Fibroblast of lung (primary cell): ENCODE measurements around the gene STARD13. TPM values are rescaled to one million over a fixed set of nuclear protein-coding genes. Genes with fewer than 3 reads are reported as not detected.

Experiments
- DNase-seq, 2 donors: peaks; one replicate each; pipeline versions ENCODE4 v3.0.0 to v3.0.0-alpha.2; 2010; ENCODE audit warnings: low read depth in 2 of 2
- H2AFZ ChIP-seq: 2 replicates; pipeline ENCODE4 v1.5.1; 2012; ENCODE audit warnings: low read length, control low read depth, inconsistent platforms
- H3K27ac ChIP-seq: 2 replicates; pipeline ENCODE4 v1.5.1; 2011; ENCODE audit warnings: low read length, control low read depth; ENCODE audit not compliant: insufficient read depth
- H3K27me3 ChIP-seq: 2 replicates; pipeline ENCODE4 v1.5.1; 2011; ENCODE audit warnings: mild to moderate bottlenecking, low read length; ENCODE audit not compliant: control insufficient read depth, insufficient read depth
- H3K36me3 ChIP-seq: 2 replicates; pipeline ENCODE4 v1.5.1; 2011; ENCODE audit warnings: low read length; ENCODE audit not compliant: control insufficient read depth, insufficient read depth
- H3K4me1 ChIP-seq: 2 replicates; pipeline ENCODE4 v1.5.1; 2011; ENCODE audit warnings: low read length; ENCODE audit not compliant: control insufficient read depth, insufficient read depth; ENCODE audit errors: extremely low read depth
- H3K4me2 ChIP-seq: 2 replicates; pipeline ENCODE4 v1.5.1; 2011; ENCODE audit warnings: low read length, control low read depth; ENCODE audit not compliant: insufficient read depth; ENCODE audit errors: extremely low read depth
- H3K4me3 ChIP-seq, 4 experiments: fragments of 200-600 bp in 1 of 4; sonication (generic) in 1 of 4; replicated peaks in 1 of 4; 2 replicates each; pipeline ENCODE4 v1.5.1; 2011 to 2016; ENCODE audit warnings: low read length in 4 of 4, low read depth in 3 of 4, mild to moderate bottlenecking in 3 of 4, control low read depth in 2 of 4, inconsistent platforms in 1 of 4, mixed read lengths in 1 of 4; ENCODE audit not compliant: insufficient read depth in 1 of 4; ENCODE audit errors: control extremely low read depth in 1 of 4
- H3K79me2 ChIP-seq: 2 replicates; pipeline ENCODE4 v1.5.1; 2012; ENCODE audit warnings: mild to moderate bottlenecking, low read length, inconsistent platforms; ENCODE audit not compliant: control insufficient read depth, insufficient read depth
- H3K9ac ChIP-seq: 2 replicates; pipeline ENCODE4 v1.5.1; 2011; ENCODE audit warnings: mild to moderate bottlenecking, low read length, control low read depth; ENCODE audit not compliant: insufficient read depth
- H3K9me3 ChIP-seq: 2 replicates; pipeline ENCODE4 v1.5.1; 2012; ENCODE audit warnings: low read depth, low read length; ENCODE audit not compliant: control insufficient read depth, insufficient read depth
- H4K20me1 ChIP-seq: 2 replicates; pipeline ENCODE4 v1.5.1; 2011; ENCODE audit warnings: low read length; ENCODE audit not compliant: control insufficient read depth, insufficient read depth; ENCODE audit errors: extremely low read depth
- CTCF ChIP-seq, 2 donors: IDR thresholded peaks in 1 of 2; conservative IDR thresholded peaks in 1 of 2; 1 replicate in 1 of 2; 2 replicates in 1 of 2; pipeline ENCODE4 v1.5.1; 2011 to 2012; ENCODE audit warnings: low read length in 2 of 2, control low read depth in 1 of 2, inconsistent platforms in 1 of 2, low read depth in 1 of 2, mild to moderate bottlenecking in 1 of 2
- EZH2 ChIP-seq: IDR thresholded peaks from 2 replicates; pipeline ENCODE4 v1.5.1; 2012; ENCODE audit warnings: low read length, control low read depth, mild to moderate bottlenecking; ENCODE audit errors: missing control alignments
- polyA plus RNA-seq, 2 donors: library from polyadenylated mRNA; depleted of rRNA in 1 of 2; stranded (reverse) in 1 of 2; unstranded in 1 of 2; fragments of >200 nt; gene quantifications; 2 replicates each; pipeline ENCODE4 v1.2.1, GENCODE V29; 2011 to 2012; ENCODE audit warnings: missing spikeins in 1 of 2
- total RNA-seq: library from RNA; depleted of rRNA; stranded (reverse); fragments of >200 nt; gene quantifications from 2 replicates; pipeline ENCODE4 v1.2.1, GENCODE V29; 2014

STARD13 gene
- total and polyA plus RNA-seq, 2 donors (not counting 1 experiment from before 2014, with no cell fraction given) = 25.2 to 44.6 TPM

- H3K4me3 ChIP-seq = no peak overlapping the region
- H3K27me3 ChIP-seq = no peaks in the 10 kb centered on the region
- peaks cover 4% of the 10 kb centered on the region for H3K36me3 ChIP-seq
- H3K4me1 ChIP-seq = peaks cover 38% of the 10 kb centered on the region
- no peak for DNase-seq
- H3K79me2 ChIP-seq = peaks cover 87% of the 10 kb centered on the region
- H3K27ac ChIP-seq = peak overlapping the region; percentile 86
- peaks cover 3% of the 10 kb centered on the region for H3K9me3 ChIP-seq
- no peaks in the 10 kb centered on the region for H4K20me1 ChIP-seq
- no peak overlapping the region for H3K4me2 ChIP-seq
- no peak overlapping the region for H2AFZ ChIP-seq
- no peak for TF ChIP-seq EZH2
- H3K9ac ChIP-seq = no peak overlapping the region
Measured at GRCh38 chr13:33227927-33228647, 57.5 kb downstream of the STARD13 start.

GRCh38 chr13:33224686-33225085 is 60.9 kb downstream of the STARD13 start:
- Histone ChIP-seq H4K20me1 (no peaks in the 10 kb centered on the region), H3K4me2 (no peak overlapping the region), H3K27me3 (no peaks in the 10 kb centered on the region), H2AFZ (no peak overlapping the region), H3K27ac (peak overlapping the region; percentile 6), H3K4me3 (no peak overlapping the region), H3K79me2 (peaks cover 89% of the 10 kb centered on the region), H3K9ac (no peak overlapping the region), H3K9me3 (peaks cover 3% of the 10 kb centered on the region), H3K36me3 (peaks cover 3% of the 10 kb centered on the region), H3K4me1 (peaks cover 21% of the 10 kb centered on the region)
- TF ChIP-seq CTCF (conservative IDR thresholded peaks at IDR 0.05 in 1 of 2, IDR thresholded peaks at IDR 0.05 in 1 of 2; ENCODE audit: low read depth in 1 of 2, low read length in 2 of 2) = no peak
- TF ChIP-seq EZH2 = no peak
- DNase-seq = peak; percentile 57 to 83

GRCh38 chr13:33224191-33224590 is 61.4 kb downstream of the STARD13 start:
- H3K27ac ChIP-seq = no peak overlapping the region
- DNase-seq = no peak

More at GRCh38 chr13:33224191-33224590, 61.4 kb downstream of the STARD13 start:
- Histone ChIP-seq H3K79me2 (peaks cover 87% of the 10 kb centered on the region), H3K4me1 (peaks cover 16% of the 10 kb centered on the region), H3K4me2 (no peak overlapping the region), H3K4me3 (no peak overlapping the region), H4K20me1 (no peaks in the 10 kb centered on the region), H3K9me3 (peaks cover 3% of the 10 kb centered on the region), H3K9ac (no peak overlapping the region), H2AFZ (no peak overlapping the region), H3K27me3 (no peaks in the 10 kb centered on the region), H3K36me3 (peaks cover 3% of the 10 kb centered on the region)
- TF ChIP-seq CTCF (conservative IDR thresholded peaks at IDR 0.05 in 1 of 2, IDR thresholded peaks at IDR 0.05 in 1 of 2; ENCODE audit: low read depth in 1 of 2, low read length in 2 of 2) (no peak), EZH2 (no peak)
